Spleen (tissue), 7 donors: Measurements from ENCODE around the gene FOXP1.

Experiments used
- CTCF ChIP-seq, 11 experiments: fragments of 200-600 bp in 7 of 11; fragments of 450-650 bp in 4 of 11; sonication (generic) in 4 of 11; IDR thresholded peaks in 8 of 11; conservative IDR thresholded peaks in 3 of 11; 1 replicate in 7 of 11; 2 replicates in 4 of 11; pipeline versions ENCODE4 v1.4.0 to v1.8.0; 2016 to 2021; ENCODE audit warnings: antibody characterized with exemption in 11 of 11, inconsistent platforms in 4 of 11, mild to moderate bottlenecking in 1 of 11
- POLR2A ChIP-seq, 3 donors: fragments of 450-650 bp; IDR thresholded peaks; one replicate each; pipeline ENCODE4 v1.5.1; 2017; ENCODE audit warnings: antibody characterized with exemption in 3 of 3, mild to moderate bottlenecking in 1 of 3
- POLR2AphosphoS5 ChIP-seq, 3 donors: sonication (generic); formaldehyde crosslinking; IDR thresholded peaks; one replicate each; pipeline ENCODE4 v1.5.1; 2017; ENCODE audit warnings: antibody characterized with exemption in 3 of 3
- donor health status: DM: no; HTN: no; CAD: no; lungs with moderate emphysema.
- donor health status: DM: no; HTN: no; CAD: no.
- donor health status: DM: no; HTN: no; CAD: no.

GRCh38 chr3:71132995-71133730 is 450.4 kb downstream of the FOXP1 start:
- TF ChIP-seq POLR2AphosphoS5 (IDR thresholded peaks at IDR 0.05) (no peak), POLR2A (IDR thresholded peaks at IDR 0.05) (no peak), CTCF (IDR thresholded peaks at IDR 0.05 in 8 of 11, conservative IDR thresholded peaks at IDR 0.05 in 3 of 11) (no peak)
